WTC11 (cell line): ENCODE data around the gene ZMIZ1. TPM values are rescaled to one million over a fixed set of nuclear protein-coding genes. Genes with fewer than 3 reads are reported as not detected.
A peak's percentile ranks its signal among the peaks of the same experiment; 100 is the strongest.

ENCODE experiments used
- ATAC-seq: fragments of 200-7000 bp; cut with Tn5 transposase; 2 replicates; pipeline ENCODE4 v1.10.0; 2021; ENCODE audit warnings: mild to moderate bottlenecking, moderate library complexity
- CTCF ChIA-PET: fragments of 300-600 bp; sonication (Branson Sonifier 250); formaldehyde crosslinking; loops from one replicate; lab custom pipeline; 2021; ENCODE audit warnings: antibody characterized with exemption; lab: Charles Lee
- POLR2A ChIA-PET: fragments of 350-600 bp; sonication (Branson Sonifier 250); formaldehyde crosslinking; loops from one replicate; lab custom pipeline; 2021; ENCODE audit warnings: antibody characterized with exemption; lab: Charles Lee
- DNase-seq: peaks from one replicate; pipeline ENCODE4 v3.0.0; 2021; ENCODE audit warnings: low spot score
- H3K27ac Mint-ChIP-seq: 2 replicates; pipeline ENCODE4 v1.8.0; 2021; ENCODE audit warnings: mixed read lengths
- H3K27me3 Mint-ChIP-seq: 2 replicates; pipeline ENCODE4 v1.8.0; 2021; ENCODE audit warnings: low read depth, mild to moderate bottlenecking, moderate library complexity, mixed read lengths
- H3K36me3 Mint-ChIP-seq: 2 replicates; pipeline ENCODE4 v1.8.0; 2021; ENCODE audit warnings: mixed read lengths
- H3K4me1 Mint-ChIP-seq: 2 replicates; pipeline ENCODE4 v1.8.0; 2022; ENCODE audit warnings: mixed read lengths
- H3K4me3 Mint-ChIP-seq: 2 replicates; pipeline ENCODE4 v1.8.0; 2021; ENCODE audit warnings: mild to moderate bottlenecking, moderate library complexity, mixed read lengths
- H3K9me3 Mint-ChIP-seq: 2 replicates; pipeline ENCODE4 v1.8.0; 2021; ENCODE audit warnings: mixed read lengths
- ATF3 ChIP-seq: sonication (generic); formaldehyde crosslinking; conservative IDR thresholded peaks from 2 replicates; pipeline ENCODE4 v1.8.1; 2022; ENCODE audit warnings: mild to moderate bottlenecking, missing genetic modification reagents
- CREM ChIP-seq: sonication (generic); formaldehyde crosslinking; IDR thresholded peaks from 2 replicates; pipeline ENCODE4 v1.8.1; 2022; ENCODE audit warnings: mild to moderate bottlenecking, missing genetic modification reagents, moderate library complexity
- ESRRA ChIP-seq: sonication (generic); formaldehyde crosslinking; IDR thresholded peaks from 2 replicates; pipeline ENCODE4 v1.8.1; 2022; ENCODE audit warnings: mild to moderate bottlenecking, missing genetic modification reagents, borderline replicate concordance
- ETV6 ChIP-seq: sonication (generic); formaldehyde crosslinking; IDR thresholded peaks from 2 replicates; pipeline ENCODE4 v1.8.1; 2022; ENCODE audit warnings: mild to moderate bottlenecking, missing genetic modification reagents
- JUN ChIP-seq: sonication (generic); formaldehyde crosslinking; IDR thresholded peaks from 2 replicates; pipeline ENCODE4 v1.8.0; 2023; ENCODE audit warnings: mild to moderate bottlenecking, missing genetic modification reagents
- NR2C2 ChIP-seq: sonication (generic); formaldehyde crosslinking; IDR thresholded peaks from 2 replicates; pipeline ENCODE4 v1.8.0; 2022; ENCODE audit warnings: mild to moderate bottlenecking, missing genetic modification reagents
- RELA ChIP-seq: sonication (generic); formaldehyde crosslinking; IDR thresholded peaks from 2 replicates; pipeline ENCODE4 v1.8.1; 2022; ENCODE audit warnings: missing genetic modification reagents, mild to moderate bottlenecking, borderline replicate concordance
- TCF7 ChIP-seq: sonication (generic); formaldehyde crosslinking; IDR thresholded peaks from 2 replicates; pipeline ENCODE4 v1.8.0; 2022; ENCODE audit warnings: mild to moderate bottlenecking, low read depth, missing genetic modification reagents, moderate library complexity
- ZNF121 ChIP-seq: sonication (generic); formaldehyde crosslinking; IDR thresholded peaks from 2 replicates; pipeline ENCODE4 v1.8.0; 2023; ENCODE audit warnings: missing genetic modification reagents
- ZNF281 ChIP-seq: sonication (generic); formaldehyde crosslinking; IDR thresholded peaks from 2 replicates; pipeline ENCODE4 v1.8.0; 2023; ENCODE audit warnings: mild to moderate bottlenecking, missing genetic modification reagents
- total RNA-seq: library from RNA; stranded (reverse); gene quantifications from 3 replicates; pipeline ENCODE4 v1.2.3, GENCODE V29; 2021
- TF ChIP-seq, protein P1 (sequence below): fragments of 200-600 bp; IDR thresholded peaks from 2 replicates; pipeline ENCODE4 v1.8.0; 2022; ENCODE audit warnings: antibody characterized with exemption
- TF ChIP-seq, protein P2 (sequence below): sonication (generic); formaldehyde crosslinking; IDR thresholded peaks from 2 replicates; pipeline ENCODE4 v1.8.1; 2022; ENCODE audit warnings: mild to moderate bottlenecking, moderate library complexity, missing genetic modification reagents
- TF ChIP-seq, protein P3 (sequence below): sonication (generic); formaldehyde crosslinking; IDR thresholded peaks from 2 replicates; pipeline ENCODE4 v1.8.1; 2023; ENCODE audit warnings: mild to moderate bottlenecking, missing genetic modification reagents, moderate library complexity
- TF ChIP-seq, protein P4 (sequence below): sonication (generic); formaldehyde crosslinking; IDR thresholded peaks from 2 replicates; pipeline ENCODE4 v1.8.0; 2022; ENCODE audit warnings: mild to moderate bottlenecking, missing genetic modification reagents
- TF ChIP-seq, protein P5 (sequence below): sonication (generic); formaldehyde crosslinking; IDR thresholded peaks from 2 replicates; pipeline ENCODE4 v1.8.1; 2022; ENCODE audit warnings: mild to moderate bottlenecking, missing genetic modification reagents, moderate library complexity, borderline replicate concordance
- TF ChIP-seq, protein P6 (sequence below): fragments of 250-450 bp; sonication (Bioruptor Pico); conservative IDR thresholded peaks from 2 replicates; pipeline ENCODE4 v1.9.0; 2021; ENCODE audit warnings: mild to moderate bottlenecking

The ZMIZ1 gene
- total RNA-seq, 1 experiment from 2014 or later = 44.4 TPM

DNA sequence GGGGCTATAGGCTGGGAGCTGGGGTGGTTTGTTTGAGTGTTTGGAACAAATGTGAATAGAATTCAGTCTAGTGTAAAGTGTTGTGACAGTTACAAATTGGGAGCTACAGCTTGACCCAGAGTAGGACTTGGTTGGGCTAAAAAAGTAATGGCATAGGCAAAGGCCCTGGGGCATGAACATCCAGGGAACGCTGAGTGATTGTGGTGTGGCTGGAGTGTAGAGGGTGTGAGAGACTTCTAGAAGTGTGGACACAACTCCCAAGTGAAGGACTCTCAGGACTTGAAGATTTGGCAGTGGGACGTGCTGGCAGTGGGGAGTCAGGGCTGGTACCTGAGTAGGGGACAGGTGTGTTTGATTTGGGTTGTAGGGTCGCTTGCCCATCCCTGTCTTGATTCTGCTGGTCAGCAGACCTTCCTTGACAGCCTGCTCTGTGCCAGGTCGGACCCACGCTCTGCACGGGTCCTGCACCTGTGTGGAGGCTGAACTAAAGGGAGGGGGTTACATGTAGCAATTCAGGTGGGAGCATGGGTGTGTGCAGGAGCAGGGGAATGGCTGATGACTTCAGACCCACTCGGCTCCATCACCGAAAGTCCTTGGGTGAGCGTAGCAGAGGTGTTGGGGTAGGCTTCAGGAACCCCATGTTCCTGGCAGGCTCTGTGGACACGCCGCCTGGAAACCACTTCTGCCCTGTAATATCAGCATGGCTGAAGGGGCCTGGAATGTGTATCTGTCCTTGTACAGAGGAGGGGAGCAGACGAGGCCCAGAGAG, 43.3 kb downstream of the ZMIZ1 start:
- peaks cover 5% of the 10 kb centered on the region; the same call in 1 of the 2 replicates for H3K36me3 Mint-ChIP-seq
- ChIA-PET POLR2A (interaction anchor here (0.7 kb wide), 1 partner anchor 45 kb away, joined by 3 read pairs; no protein-coding TSS in a partner anchor), CTCF (interaction anchor here (1.2 kb wide), 1 partner anchor 12 kb away, joined by 4 read pairs; no protein-coding TSS in a partner anchor)
- H3K27ac Mint-ChIP-seq = peak overlapping the region; percentile 89
- no peak overlapping the region for H3K4me3 Mint-ChIP-seq
- ATAC-seq (no peak), DNase-seq (no peak)
- no peaks in the 10 kb centered on the region for H3K27me3 Mint-ChIP-seq
- no peaks in the 10 kb centered on the region for H3K9me3 Mint-ChIP-seq
- TF ChIP-seq ZNF121 (CRISPR knock-in tag) = 0 out of 2 replicates have a peak, but pooled peaks have one; percentile 50
- TF ChIP-seq, protein P1, sequence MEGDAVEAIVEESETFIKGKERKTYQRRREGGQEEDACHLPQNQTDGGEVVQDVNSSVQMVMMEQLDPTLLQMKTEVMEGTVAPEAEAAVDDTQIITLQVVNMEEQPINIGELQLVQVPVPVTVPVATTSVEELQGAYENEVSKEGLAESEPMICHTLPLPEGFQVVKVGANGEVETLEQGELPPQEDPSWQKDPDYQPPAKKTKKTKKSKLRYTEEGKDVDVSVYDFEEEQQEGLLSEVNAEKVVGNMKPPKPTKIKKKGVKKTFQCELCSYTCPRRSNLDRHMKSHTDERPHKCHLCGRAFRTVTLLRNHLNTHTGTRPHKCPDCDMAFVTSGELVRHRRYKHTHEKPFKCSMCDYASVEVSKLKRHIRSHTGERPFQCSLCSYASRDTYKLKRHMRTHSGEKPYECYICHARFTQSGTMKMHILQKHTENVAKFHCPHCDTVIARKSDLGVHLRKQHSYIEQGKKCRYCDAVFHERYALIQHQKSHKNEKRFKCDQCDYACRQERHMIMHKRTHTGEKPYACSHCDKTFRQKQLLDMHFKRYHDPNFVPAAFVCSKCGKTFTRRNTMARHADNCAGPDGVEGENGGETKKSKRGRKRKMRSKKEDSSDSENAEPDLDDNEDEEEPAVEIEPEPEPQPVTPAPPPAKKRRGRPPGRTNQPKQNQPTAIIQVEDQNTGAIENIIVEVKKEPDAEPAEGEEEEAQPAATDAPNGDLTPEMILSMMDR = no peak
- H3K4me1 Mint-ChIP-seq = peaks cover 78% of the 10 kb centered on the region

GRCh38 chr10:79112881-79113431, 44.2 kb downstream of the ZMIZ1 start:
- Mint-ChIP-seq H3K27ac (peak overlapping the region; percentile 89), H3K4me1 (peaks cover 74% of the 10 kb centered on the region), H3K9me3 (no peaks in the 10 kb centered on the region), H3K4me3 (no peak overlapping the region), H3K36me3 (peaks cover 5% of the 10 kb centered on the region; the same call in 1 of the 2 replicates), H3K27me3 (no peaks in the 10 kb centered on the region)
- CTCF ChIA-PET = interaction anchor here (1.0 to 1.1 kb wide), 5 partner anchors 14 to 82 kb away, joined by 3 to 4 read pairs (median 3); no protein-coding TSS in a partner anchor
- no peak for DNase-seq
- TF ChIP-seq ESRRA (no peak), ZNF281 (CRISPR knock-in tag) (no peak), TCF7 (CRISPR knock-in tag) (no peak), JUN (CRISPR knock-in tag) (no peak), RELA (no peak), ATF3 (CRISPR knock-in tag) (no peak), CREM (CRISPR knock-in tag) (no peak), NR2C2 (CRISPR knock-in tag) (no peak), ETV6 (CRISPR knock-in tag) (no peak)
- TF ChIP-seq, protein P2, sequence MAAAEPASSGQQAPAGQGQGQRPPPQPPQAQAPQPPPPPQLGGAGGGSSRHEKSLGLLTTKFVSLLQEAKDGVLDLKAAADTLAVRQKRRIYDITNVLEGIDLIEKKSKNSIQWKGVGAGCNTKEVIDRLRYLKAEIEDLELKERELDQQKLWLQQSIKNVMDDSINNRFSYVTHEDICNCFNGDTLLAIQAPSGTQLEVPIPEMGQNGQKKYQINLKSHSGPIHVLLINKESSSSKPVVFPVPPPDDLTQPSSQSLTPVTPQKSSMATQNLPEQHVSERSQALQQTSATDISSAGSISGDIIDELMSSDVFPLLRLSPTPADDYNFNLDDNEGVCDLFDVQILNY (CRISPR knock-in tag) = no peak
- TF ChIP-seq, protein P3, sequence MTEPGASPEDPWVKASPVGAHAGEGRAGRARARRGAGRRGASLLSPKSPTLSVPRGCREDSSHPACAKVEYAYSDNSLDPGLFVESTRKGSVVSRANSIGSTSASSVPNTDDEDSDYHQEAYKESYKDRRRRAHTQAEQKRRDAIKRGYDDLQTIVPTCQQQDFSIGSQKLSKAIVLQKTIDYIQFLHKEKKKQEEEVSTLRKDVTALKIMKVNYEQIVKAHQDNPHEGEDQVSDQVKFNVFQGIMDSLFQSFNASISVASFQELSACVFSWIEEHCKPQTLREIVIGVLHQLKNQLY (CRISPR knock-in tag) = no peak
- TF ChIP-seq, protein P4, sequence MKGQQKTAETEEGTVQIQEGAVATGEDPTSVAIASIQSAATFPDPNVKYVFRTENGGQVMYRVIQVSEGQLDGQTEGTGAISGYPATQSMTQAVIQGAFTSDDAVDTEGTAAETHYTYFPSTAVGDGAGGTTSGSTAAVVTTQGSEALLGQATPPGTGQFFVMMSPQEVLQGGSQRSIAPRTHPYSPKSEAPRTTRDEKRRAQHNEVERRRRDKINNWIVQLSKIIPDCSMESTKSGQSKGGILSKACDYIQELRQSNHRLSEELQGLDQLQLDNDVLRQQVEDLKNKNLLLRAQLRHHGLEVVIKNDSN (CRISPR knock-in tag) = no peak
- TF ChIP-seq, protein P5, sequence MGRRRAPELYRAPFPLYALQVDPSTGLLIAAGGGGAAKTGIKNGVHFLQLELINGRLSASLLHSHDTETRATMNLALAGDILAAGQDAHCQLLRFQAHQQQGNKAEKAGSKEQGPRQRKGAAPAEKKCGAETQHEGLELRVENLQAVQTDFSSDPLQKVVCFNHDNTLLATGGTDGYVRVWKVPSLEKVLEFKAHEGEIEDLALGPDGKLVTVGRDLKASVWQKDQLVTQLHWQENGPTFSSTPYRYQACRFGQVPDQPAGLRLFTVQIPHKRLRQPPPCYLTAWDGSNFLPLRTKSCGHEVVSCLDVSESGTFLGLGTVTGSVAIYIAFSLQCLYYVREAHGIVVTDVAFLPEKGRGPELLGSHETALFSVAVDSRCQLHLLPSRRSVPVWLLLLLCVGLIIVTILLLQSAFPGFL (CRISPR knock-in tag) = no peak
- TF ChIP-seq, protein P6, sequence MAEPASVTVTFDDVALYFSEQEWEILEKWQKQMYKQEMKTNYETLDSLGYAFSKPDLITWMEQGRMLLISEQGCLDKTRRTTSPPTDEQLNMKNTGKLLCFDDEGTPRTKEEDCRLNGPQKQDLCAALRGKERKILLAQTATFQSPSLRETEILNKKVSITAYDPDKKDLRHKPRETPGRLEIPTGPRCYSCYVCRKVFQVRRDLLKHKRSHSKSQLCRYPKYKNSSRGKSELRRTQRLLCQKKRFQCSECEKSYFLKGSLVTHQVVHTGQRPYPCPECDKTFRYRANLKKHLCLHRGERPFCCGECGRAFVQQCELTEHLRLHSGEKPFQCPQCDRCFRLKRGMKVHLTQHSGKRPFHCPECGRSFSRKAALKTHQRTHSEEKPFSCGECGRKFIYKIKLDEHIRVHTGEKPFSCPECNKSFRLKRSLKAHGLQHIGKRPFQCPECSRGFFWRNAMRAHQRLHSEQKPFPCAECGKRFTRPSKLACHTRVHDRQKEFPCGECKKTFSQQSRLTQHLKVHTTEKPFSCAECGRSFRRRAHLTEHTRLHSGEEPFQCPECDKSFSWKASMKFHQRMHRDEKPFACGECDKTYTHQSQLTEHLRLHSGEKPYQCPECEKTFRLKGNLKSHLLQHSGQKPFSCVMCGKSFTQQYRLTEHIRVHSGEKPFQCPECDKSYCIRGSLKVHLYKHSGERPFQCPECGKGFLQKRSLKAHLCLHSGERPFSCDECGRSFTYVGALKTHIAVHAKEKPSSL (CRISPR knock-in tag) = no peak
- POLR2A ChIA-PET = interaction anchor here (0.7 to 1.3 kb wide), 2 partner anchors 42 to 45 kb away, joined by 3 to 5 read pairs; no protein-coding TSS in a partner anchor
- ATAC-seq = peak; percentile 11
